Nephron progenitor cell (in vitro differentiated cells): Measurements from ENCODE around the gene TEX11.

Source experiments
- DNase-seq: peaks from one replicate; pipeline ENCODE4 v3.0.0; 2021
- H3K27ac Mint-ChIP-seq: 2 replicates; pipeline ENCODE4 v1.8.0; 2021; ENCODE audit warnings: mild to moderate bottlenecking, moderate library complexity, mixed read lengths
- H3K27me3 Mint-ChIP-seq: 2 replicates; pipeline ENCODE4 v1.8.0; 2021; ENCODE audit warnings: mild to moderate bottlenecking, low read depth, mixed read lengths; ENCODE audit not compliant: poor library complexity
- H3K36me3 Mint-ChIP-seq: 2 replicates; pipeline ENCODE4 v1.8.0; 2021; ENCODE audit warnings: low read depth, mixed read lengths
- H3K4me1 Mint-ChIP-seq: 2 replicates; pipeline ENCODE4 v1.8.0; 2021; ENCODE audit warnings: mixed read lengths
- H3K4me3 Mint-ChIP-seq: 2 replicates; pipeline ENCODE4 v1.8.0; 2021; ENCODE audit warnings: mild to moderate bottlenecking, moderate library complexity, mixed read lengths
- H3K9me3 Mint-ChIP-seq: 2 replicates; pipeline ENCODE4 v1.8.0; 2021; ENCODE audit warnings: mild to moderate bottlenecking, moderate library complexity, mixed read lengths
- TF ChIP-seq, protein P1 (sequence below): fragments of 200-600 bp; sonication (generic); IDR thresholded peaks from 2 replicates; pipeline ENCODE4 v1.5.0; 2021; ENCODE audit warnings: antibody characterized with exemption

The TEX11 gene

GRCh38 chrX:70908541-70908940 is at the start of gene TEX11:
Gene TEX11 (minus strand): TSS chrX:70908711. CDS start chrX:70907789, 922 bp downstream.
- Mint-ChIP-seq H3K9me3 (peaks cover 35% of the 10 kb centered on the region), H3K27me3 (peaks cover 3% of the 10 kb centered on the region), H3K4me3 (no peak within 1 kb of the TSS), H3K27ac (no peak within 1 kb of the TSS), H3K4me1 (no peaks in the 10 kb centered on the region), H3K36me3 (no peaks in the 10 kb centered on the region)
- no peak for DNase-seq
- TF ChIP-seq, protein P1, sequence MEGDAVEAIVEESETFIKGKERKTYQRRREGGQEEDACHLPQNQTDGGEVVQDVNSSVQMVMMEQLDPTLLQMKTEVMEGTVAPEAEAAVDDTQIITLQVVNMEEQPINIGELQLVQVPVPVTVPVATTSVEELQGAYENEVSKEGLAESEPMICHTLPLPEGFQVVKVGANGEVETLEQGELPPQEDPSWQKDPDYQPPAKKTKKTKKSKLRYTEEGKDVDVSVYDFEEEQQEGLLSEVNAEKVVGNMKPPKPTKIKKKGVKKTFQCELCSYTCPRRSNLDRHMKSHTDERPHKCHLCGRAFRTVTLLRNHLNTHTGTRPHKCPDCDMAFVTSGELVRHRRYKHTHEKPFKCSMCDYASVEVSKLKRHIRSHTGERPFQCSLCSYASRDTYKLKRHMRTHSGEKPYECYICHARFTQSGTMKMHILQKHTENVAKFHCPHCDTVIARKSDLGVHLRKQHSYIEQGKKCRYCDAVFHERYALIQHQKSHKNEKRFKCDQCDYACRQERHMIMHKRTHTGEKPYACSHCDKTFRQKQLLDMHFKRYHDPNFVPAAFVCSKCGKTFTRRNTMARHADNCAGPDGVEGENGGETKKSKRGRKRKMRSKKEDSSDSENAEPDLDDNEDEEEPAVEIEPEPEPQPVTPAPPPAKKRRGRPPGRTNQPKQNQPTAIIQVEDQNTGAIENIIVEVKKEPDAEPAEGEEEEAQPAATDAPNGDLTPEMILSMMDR = no peak

DNA sequence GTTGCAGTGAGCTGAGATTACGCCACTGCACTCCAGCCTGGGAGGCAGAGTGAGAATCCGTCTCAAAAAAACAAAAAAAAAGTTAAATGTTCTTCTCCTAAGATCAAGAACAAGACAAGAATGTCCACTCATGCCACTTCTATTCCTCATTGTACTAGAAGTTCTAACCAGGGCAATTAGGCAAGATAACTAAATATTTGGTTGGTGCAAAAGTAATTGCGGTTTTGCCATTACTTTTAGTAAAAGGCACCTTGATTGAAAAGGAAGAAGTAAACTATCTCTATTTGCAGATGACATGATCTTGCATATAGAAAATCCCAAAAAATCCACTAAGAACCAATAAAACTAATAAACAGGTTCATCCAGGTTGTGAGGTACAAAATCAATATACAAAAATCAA is 46.4 kb upstream of the TEX11 start:
- TF ChIP-seq, protein P1 = no peak
- no peak overlapping the region for H3K4me3 Mint-ChIP-seq
- H3K9me3 Mint-ChIP-seq = peaks cover 29% of the 10 kb centered on the region
- no peaks in the 10 kb centered on the region for H3K4me1 Mint-ChIP-seq
- no peaks in the 10 kb centered on the region for H3K27me3 Mint-ChIP-seq
- H3K36me3 Mint-ChIP-seq = no peaks in the 10 kb centered on the region
- DNase-seq = no peak
- H3K27ac Mint-ChIP-seq = no peak overlapping the region

DNA sequence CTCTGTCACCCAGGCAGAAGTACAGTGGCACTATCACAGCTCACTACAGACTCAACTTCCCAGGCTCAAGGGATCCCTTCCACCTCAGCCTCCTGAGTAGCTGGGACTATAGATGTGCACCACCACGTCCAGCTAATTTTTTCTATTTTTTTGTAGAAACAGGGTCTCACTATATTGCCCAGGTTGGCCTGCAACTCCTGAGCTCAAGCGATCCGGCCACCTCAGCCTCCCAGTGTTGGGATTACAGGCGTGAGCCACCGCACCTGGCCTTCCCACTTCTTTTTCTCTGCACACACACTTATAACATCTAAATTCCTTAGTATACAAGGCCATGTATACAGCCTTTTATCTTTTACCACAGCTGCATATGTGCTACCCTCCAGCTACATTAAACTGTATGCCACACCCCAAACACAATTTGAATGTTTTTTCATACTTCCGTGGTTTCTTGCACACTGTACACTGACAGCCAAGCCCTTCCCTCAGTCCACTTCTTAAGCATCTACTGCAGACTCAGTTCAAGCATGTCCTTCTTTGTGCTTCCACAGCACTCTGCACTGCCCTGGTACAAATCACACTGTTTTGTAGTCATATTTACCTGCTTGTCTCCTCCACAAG is 15.9 kb upstream of the TEX11 start:
- Mint-ChIP-seq H3K27ac (no peak overlapping the region), H3K27me3 (peaks cover 12% of the 10 kb centered on the region), H3K36me3 (peaks cover 10% of the 10 kb centered on the region), H3K4me1 (no peaks in the 10 kb centered on the region), H3K4me3 (no peak overlapping the region), H3K9me3 (peaks cover 36% of the 10 kb centered on the region)
- DNase-seq = no peak
- TF ChIP-seq, protein P1 = no peak

DNA sequence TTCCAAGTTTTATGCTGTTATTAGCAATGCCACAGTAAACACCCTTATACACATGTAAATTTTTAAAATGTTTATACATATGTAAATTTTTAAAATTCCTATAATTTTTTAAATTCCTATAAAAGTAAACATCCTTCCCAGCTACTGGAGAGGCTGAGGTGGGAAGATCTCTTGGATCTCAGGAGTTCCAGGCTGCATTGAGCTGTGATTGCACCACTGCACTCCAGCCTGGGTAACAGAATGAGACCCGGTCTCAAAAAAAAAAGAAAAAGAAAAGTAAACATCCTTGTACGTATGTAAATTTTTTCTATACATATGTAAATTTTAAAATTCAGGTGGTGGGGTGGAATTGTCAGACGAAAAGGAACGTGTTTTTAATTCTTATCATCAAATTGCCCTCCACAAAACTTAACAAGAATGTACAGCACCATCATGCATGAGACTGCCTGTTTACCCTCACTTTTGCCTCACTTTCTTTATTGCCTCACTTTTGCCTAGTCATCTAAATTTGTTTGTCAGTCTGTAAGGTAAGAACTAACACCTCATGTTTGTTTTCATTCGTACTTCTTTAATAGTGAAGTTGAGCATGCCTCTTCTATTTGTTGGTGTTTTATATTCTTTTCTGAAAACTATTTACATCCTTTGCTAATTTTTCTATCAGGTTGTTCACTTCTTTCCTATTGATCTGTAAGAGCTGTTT is 14.4 kb upstream of the TEX11 start:
- peaks cover 29% of the 10 kb centered on the region for H3K9me3 Mint-ChIP-seq
- TF ChIP-seq, protein P1 = no peak
- peaks cover 10% of the 10 kb centered on the region for H3K36me3 Mint-ChIP-seq
- H3K27me3 Mint-ChIP-seq = peaks cover 12% of the 10 kb centered on the region
- no peak for DNase-seq
- H3K27ac Mint-ChIP-seq = no peak overlapping the region
- no peak overlapping the region for H3K4me3 Mint-ChIP-seq
- no peaks in the 10 kb centered on the region for H3K4me1 Mint-ChIP-seq

- Mint-ChIP-seq H3K27me3 (peaks cover 10% of the 10 kb centered on the region), H3K9me3 (peaks cover 22% of the 10 kb centered on the region), H3K4me3 (no peak overlapping the region), H3K4me1 (no peaks in the 10 kb centered on the region), H3K27ac (no peak overlapping the region), H3K36me3 (peaks cover 6% of the 10 kb centered on the region)
- no peak for DNase-seq
- TF ChIP-seq, protein P1 = no peak
These were observed 13.3 kb upstream of the TEX11 start for GRCh38 chrX:70921709-70922352.
